ENCODE data around the gene RBM33. TPM values are rescaled to one million over a fixed set of nuclear protein-coding genes. Genes with fewer than 3 reads are reported as not detected.

The RBM33 gene
- total and polyA plus RNA-seq, 2 of the 4 experiments (the other 2 are of a cell fraction) = 7.3 to 10.8 TPM

DNA sequence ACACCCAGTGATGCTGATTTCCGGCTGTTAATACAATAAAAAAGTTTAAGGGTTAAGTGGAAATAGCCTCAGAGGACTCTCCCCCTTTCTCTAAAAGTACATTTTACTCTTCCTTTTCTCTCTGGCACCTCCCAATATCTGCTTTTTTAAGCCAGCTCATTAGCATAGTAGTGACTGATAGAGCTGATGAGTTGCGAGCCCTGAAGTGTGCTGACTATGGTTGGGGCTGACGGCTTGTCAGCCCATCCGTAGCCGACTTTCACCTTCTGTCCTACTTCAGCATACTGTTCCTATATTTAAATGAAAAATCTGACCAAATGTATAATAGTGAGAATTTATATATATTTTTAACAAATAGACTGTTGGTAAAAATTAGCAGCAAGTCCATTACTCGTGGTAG, 87.8 kb downstream of the RBM33 start:
- CTCF ChIA-PET = no interaction called here
- no peaks in the 10 kb centered on the region for H3K27me3 ChIP-seq (ENCODE audit: control insufficient read depth, insufficient read depth, low read length)

More for the DNA sequence above, 87.8 kb downstream of the RBM33 start:
- Histone ChIP-seq H3K23ac (ENCODE audit: low read depth, low read length) (no peak overlapping the region), H4K20me1 (ENCODE audit: insufficient read depth, low read length) (peaks cover 14% of the 10 kb centered on the region; the same call in 1 of the 2 replicates), H2AFZ (replicated peaks; ENCODE audit: low read length, poor library complexity) (no peak overlapping the region), H4K91ac (ENCODE audit: insufficient read depth, low read depth, low read length) (no peak overlapping the region), H3K9me3 (ENCODE audit: control insufficient read depth, insufficient read depth, low read length) (no peaks in the 10 kb centered on the region), H3K27ac (ENCODE audit: insufficient read depth, low read length) (no peak overlapping the region), H3K4ac (ENCODE audit: low read depth, low read length) (no peak overlapping the region), H2BK15ac (ENCODE audit: low read depth, low read length) (no peak overlapping the region), H3K56ac (ENCODE audit: extremely low read depth, insufficient read depth, low read length) (no peak overlapping the region), H3K36me3 (ENCODE audit: control insufficient read depth, insufficient read depth, low read length) (peaks cover 11% of the 10 kb centered on the region), H2BK20ac (ENCODE audit: low read depth, low read length) (no peak overlapping the region), H3K9ac (ENCODE audit: low read depth, low read length) (no peak overlapping the region), H2BK5ac (ENCODE audit: low read depth, low read length, poor library complexity, severe bottlenecking) (no peak overlapping the region), H3K9me1 (ENCODE audit: insufficient read depth, low read length) (peaks cover 11% of the 10 kb centered on the region; the same call in 1 of the 2 replicates), H3K4me1 (ENCODE audit: control insufficient read depth, insufficient read depth, low read length) (no peaks in the 10 kb centered on the region), H4K8ac (ENCODE audit: low read depth in 2 of 2, low read length in 2 of 2) (no peak overlapping the region), H3K14ac (replicated peaks; ENCODE audit: low read depth, low read length) (no peak overlapping the region), H2BK120ac (ENCODE audit: low read depth, low read length) (no peak overlapping the region), H2AK5ac (ENCODE audit: low read depth, low read length) (no peak overlapping the region), H2AK9ac (replicated peaks; ENCODE audit: low read depth, low read length, poor library complexity) (no peak overlapping the region), H4K5ac (ENCODE audit: low read depth, low read length) (no peak overlapping the region), H3K4me2 (ENCODE audit: low read depth, low read length) (no peak overlapping the region), H3K4me3 (ENCODE audit: insufficient read depth, low read depth, low read length) (no peak overlapping the region), H3K18ac (ENCODE audit: low read depth, low read length) (no peak overlapping the region), H3K79me1 (ENCODE audit: low read depth in 1 of 2, low read length in 2 of 2) (peaks cover 42 to 54% of the 10 kb centered on the region in 2 experiments)
- no peak for TF ChIP-seq POLR2A (IDR thresholded peaks at IDR 0.05; ENCODE audit: low read depth, low read length)
- TF ChIP-seq FOS (IDR thresholded peaks at IDR 0.05; ENCODE audit: low read depth, low read length) = no peak
- no peak for TF ChIP-seq RCOR1 (IDR thresholded peaks at IDR 0.05; ENCODE audit: insufficient replicate concordance, low read length)
- TF ChIP-seq MAFK (IDR thresholded peaks at IDR 0.05; ENCODE audit: low read depth, low read length) = no peak
- TF ChIP-seq MAZ (IDR thresholded peaks at IDR 0.05; ENCODE audit: borderline replicate concordance, low read depth, low read length) = no peak
- TF ChIP-seq MXI1 (IDR thresholded peaks at IDR 0.05; ENCODE audit: borderline replicate concordance, low read depth, low read length) = no peak
- TF ChIP-seq, protein P1, sequence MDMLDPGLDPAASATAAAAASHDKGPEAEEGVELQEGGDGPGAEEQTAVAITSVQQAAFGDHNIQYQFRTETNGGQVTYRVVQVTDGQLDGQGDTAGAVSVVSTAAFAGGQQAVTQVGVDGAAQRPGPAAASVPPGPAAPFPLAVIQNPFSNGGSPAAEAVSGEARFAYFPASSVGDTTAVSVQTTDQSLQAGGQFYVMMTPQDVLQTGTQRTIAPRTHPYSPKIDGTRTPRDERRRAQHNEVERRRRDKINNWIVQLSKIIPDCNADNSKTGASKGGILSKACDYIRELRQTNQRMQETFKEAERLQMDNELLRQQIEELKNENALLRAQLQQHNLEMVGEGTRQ (IDR thresholded peaks at IDR 0.05; ENCODE audit: low read depth, low read length) = no peak
- TF ChIP-seq BHLHE40 (IDR thresholded peaks at IDR 0.05; ENCODE audit: low read depth, low read length) = no peak
- no peak for TF ChIP-seq CHD1 (IDR thresholded peaks at IDR 0.05; ENCODE audit: low read depth, low read length)
- no peak for TF ChIP-seq CEBPB (IDR thresholded peaks at IDR 0.05; ENCODE audit: low read depth, low read length)
- TF ChIP-seq SMC3 (IDR thresholded peaks at IDR 0.05; ENCODE audit: low read depth, low read length) = no peak
- no peak for TF ChIP-seq RAD21 (IDR thresholded peaks at IDR 0.05; ENCODE audit: low read length)
- TF ChIP-seq, protein P2, sequence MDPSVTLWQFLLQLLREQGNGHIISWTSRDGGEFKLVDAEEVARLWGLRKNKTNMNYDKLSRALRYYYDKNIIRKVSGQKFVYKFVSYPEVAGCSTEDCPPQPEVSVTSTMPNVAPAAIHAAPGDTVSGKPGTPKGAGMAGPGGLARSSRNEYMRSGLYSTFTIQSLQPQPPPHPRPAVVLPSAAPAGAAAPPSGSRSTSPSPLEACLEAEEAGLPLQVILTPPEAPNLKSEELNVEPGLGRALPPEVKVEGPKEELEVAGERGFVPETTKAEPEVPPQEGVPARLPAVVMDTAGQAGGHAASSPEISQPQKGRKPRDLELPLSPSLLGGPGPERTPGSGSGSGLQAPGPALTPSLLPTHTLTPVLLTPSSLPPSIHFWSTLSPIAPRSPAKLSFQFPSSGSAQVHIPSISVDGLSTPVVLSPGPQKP (IDR thresholded peaks at IDR 0.05; ENCODE audit: borderline replicate concordance, low read depth, low read length) = no peak
- no peak for TF ChIP-seq RFX5 (IDR thresholded peaks at IDR 0.05; ENCODE audit: low read depth, low read length)
- TF ChIP-seq NFE2L2 (IDR thresholded peaks at IDR 0.05; ENCODE audit: low read depth, low read length) = no peak
- TF ChIP-seq, protein P3, sequence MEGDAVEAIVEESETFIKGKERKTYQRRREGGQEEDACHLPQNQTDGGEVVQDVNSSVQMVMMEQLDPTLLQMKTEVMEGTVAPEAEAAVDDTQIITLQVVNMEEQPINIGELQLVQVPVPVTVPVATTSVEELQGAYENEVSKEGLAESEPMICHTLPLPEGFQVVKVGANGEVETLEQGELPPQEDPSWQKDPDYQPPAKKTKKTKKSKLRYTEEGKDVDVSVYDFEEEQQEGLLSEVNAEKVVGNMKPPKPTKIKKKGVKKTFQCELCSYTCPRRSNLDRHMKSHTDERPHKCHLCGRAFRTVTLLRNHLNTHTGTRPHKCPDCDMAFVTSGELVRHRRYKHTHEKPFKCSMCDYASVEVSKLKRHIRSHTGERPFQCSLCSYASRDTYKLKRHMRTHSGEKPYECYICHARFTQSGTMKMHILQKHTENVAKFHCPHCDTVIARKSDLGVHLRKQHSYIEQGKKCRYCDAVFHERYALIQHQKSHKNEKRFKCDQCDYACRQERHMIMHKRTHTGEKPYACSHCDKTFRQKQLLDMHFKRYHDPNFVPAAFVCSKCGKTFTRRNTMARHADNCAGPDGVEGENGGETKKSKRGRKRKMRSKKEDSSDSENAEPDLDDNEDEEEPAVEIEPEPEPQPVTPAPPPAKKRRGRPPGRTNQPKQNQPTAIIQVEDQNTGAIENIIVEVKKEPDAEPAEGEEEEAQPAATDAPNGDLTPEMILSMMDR (conservative IDR thresholded peaks at IDR 0.05; ENCODE audit: low read depth, low read length) = no peak
- no TSS peak for BruUV-seq (replicated peaks)
- intact Hi-C loops (cut with micrococcal nuclease) = no loop called here
- no peak for DNase-seq
- no peak for ATAC-seq (ENCODE audit: low read depth)
- POLR2A ChIA-PET (ENCODE audit: unreplicated experiment) = no interaction called here
- dilution Hi-C loops (cut with HindIII; ENCODE audit: low sequenced_read_pairs, unreplicated experiment) = no loop called here
- in situ Hi-C loops (cut with MboI; ENCODE audit: low sequenced_read_pairs) = no loop called here
- WGBS, 2 experiments (ENCODE audit: extremely low coverage in 2 of 2, insufficient read length in 1 of 2) = no CpG with 5 or more reads among the region's 6 CpGs
